Choroid plexus epithelial cell (primary cell): ENCODE data around the gene LRRC8C.
"Not testable (repeated sequence)": the region's sequence is repeated elsewhere in the genome, so short reads cannot be mapped to it uniquely, and the experiment has no call there.

ENCODE experiments used
- DNase-seq: peaks from one replicate; pipeline ENCODE4 v3.0.0-alpha.2; 2010; ENCODE audit warnings: low read depth
- H3K4me3 ChIP-seq: 2 replicates; pipeline ENCODE4 v1.5.1; 2011; ENCODE audit warnings: low read depth, mild to moderate bottlenecking, control low read depth, low read length, moderate library complexity
- TF ChIP-seq, protein P1 (sequence below): conservative IDR thresholded peaks from 2 replicates; pipeline ENCODE4 v1.5.1; 2011; ENCODE audit warnings: low read depth, mild to moderate bottlenecking, control low read depth, inconsistent platforms, low read length, moderate library complexity

LRRC8C gene

DNA sequence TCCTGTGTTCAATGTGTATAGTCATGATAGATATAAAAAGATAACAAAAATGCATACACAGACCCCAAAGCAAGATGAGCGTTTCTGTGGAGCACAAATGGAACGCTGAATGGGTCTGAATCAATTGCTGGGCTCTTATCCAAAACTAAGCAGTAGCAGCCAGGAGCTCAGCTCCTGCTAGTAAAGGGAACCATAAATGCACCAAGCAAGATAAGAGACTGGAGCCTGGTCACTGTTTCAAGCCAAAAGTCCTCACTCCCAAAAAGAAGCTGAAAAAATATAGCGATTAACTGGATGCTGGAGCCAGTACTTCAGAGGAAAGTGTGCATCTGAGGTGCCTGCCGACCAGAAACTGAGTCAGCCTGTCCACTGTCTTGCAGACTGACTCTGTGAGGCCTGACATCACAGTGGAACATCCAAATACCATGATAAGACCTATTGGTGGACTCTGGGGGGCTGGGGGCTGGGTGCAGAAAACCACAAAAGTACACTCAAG lies 68.9 kb downstream of the LRRC8C start:
- DNase-seq: peak; percentile 63
- H3K4me3 ChIP-seq: no peak overlapping the region
- TF ChIP-seq, protein P1, sequence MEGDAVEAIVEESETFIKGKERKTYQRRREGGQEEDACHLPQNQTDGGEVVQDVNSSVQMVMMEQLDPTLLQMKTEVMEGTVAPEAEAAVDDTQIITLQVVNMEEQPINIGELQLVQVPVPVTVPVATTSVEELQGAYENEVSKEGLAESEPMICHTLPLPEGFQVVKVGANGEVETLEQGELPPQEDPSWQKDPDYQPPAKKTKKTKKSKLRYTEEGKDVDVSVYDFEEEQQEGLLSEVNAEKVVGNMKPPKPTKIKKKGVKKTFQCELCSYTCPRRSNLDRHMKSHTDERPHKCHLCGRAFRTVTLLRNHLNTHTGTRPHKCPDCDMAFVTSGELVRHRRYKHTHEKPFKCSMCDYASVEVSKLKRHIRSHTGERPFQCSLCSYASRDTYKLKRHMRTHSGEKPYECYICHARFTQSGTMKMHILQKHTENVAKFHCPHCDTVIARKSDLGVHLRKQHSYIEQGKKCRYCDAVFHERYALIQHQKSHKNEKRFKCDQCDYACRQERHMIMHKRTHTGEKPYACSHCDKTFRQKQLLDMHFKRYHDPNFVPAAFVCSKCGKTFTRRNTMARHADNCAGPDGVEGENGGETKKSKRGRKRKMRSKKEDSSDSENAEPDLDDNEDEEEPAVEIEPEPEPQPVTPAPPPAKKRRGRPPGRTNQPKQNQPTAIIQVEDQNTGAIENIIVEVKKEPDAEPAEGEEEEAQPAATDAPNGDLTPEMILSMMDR: no peak

DNA sequence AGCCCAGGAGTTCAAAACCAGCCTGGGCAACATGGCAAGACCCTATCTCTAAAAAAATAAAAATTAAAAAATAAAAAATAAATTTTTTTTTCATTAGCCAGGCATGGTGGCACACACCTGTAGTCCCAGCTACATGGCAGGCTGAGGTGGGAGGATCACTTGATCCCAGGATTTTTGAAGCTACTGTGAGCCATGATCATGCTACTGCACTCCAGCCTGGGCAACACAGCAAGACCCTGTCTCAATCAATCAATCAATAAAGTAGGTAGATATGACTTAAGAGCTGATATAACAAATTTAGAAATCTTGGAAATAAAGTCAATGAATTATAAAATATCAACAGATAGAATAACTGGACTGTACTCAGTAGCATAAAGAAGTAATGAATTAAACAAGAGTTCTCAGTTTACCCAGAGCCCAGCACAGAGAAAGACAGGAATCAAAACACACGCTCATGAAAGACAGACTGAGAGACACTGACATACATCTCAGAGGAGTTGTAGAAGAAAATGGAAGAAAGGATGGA lies 69.7 kb downstream of the LRRC8C start:
- TF ChIP-seq, protein P1: no peak
- DNase-seq: no peak
- no peak overlapping the region for H3K4me3 ChIP-seq

DNA sequence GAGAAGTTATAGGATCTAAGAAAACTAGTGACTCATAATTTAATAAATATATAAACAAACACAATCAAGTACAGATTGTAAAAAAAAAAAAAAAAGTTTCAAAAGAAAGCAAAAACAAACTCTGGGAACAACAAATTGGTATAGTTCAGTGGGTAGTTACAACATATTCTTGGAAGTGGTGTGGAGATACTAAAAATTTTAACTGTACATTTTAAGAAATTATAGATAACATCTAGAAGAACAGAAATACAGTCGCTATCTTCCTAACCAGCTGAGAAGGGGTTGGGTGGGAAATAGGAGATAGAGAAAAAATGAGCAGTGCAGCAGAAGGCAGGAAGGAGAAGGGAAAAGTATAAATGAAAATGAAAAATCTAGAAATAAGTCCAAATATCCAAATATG lies 70.5 kb downstream of the LRRC8C start:
- H3K4me3 ChIP-seq: no peak overlapping the region
- TF ChIP-seq, protein P1: no peak
- DNase-seq: no peak

DNA sequence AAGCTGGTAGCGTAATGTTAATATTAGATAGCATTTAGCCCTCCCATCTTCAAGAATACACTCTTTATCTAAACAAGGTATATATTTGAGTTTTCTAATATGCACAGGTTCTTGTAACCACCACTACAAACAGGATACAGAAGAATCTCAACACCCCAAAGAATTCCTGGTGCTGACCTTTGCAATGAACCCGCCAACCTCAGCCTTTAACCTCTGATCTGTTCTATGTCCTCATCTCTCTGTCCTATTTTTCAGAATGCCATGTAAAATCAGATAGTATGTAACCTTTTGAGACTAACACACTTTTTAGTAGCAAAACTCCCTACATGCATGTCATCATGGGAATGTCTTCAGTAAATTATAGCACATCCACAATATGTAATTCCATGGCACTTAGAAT lies 71.1 kb downstream of the LRRC8C start:
- TF ChIP-seq, protein P1: no peak
- no peak for DNase-seq
- H3K4me3 ChIP-seq: no peak overlapping the region

DNA sequence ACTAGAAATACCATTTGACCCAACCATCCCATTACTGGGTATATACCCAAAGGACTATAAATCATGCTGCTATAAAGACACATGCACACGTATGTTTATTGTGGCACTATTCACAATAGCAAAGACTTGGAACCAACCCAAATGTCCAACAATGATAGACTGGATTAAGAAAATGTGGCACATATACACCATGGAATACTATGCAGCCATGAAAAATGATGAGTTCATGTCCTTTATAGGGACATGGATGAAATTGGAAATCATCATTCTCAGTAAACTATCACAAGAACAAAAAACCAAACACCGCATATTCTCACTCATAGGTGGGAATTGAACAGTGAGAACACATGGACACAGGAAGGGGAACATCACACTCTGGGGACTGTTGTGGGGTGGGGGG lies 72.0 kb downstream of the LRRC8C start:
- not testable (repeated sequence) for H3K4me3 ChIP-seq, DNase-seq

DNA sequence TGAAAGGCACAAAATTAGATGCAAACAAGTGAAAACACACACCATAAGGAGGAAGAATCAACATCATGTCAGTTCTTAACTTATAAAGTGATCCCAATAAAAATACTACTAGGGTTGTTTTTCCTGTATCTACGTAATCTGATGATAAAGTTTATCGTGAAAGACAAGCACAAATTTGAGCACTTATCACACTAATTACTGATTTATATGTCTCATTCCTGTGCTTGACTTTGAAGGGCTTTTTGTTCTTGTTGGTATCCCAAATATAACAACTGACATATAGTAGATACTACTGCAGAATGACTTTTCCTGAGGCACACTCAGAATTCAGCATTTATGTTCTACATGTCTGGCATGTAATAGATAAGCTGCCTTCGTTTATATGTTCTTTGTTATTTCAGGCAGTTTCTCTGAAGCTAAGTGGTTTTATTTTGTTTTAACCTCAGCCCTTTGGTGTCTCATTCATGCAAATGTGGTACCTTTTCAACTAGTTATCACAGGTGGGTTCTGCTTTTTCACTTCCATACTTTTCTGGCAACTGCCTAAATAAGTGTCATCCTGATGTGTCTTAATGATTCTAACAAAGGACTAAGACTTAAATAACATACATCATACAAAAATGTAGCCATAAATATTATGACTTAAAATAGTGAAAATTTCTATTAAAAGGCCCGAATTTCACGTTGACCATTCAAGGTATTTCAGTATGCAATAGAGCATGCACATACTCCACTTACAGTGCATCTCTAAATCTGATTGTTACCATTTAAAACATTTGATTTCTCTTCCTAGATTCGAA lies 73.2 kb downstream of the LRRC8C start:
- peak; percentile 19 for DNase-seq
- TF ChIP-seq, protein P1: no peak
- no peak overlapping the region for H3K4me3 ChIP-seq

DNA sequence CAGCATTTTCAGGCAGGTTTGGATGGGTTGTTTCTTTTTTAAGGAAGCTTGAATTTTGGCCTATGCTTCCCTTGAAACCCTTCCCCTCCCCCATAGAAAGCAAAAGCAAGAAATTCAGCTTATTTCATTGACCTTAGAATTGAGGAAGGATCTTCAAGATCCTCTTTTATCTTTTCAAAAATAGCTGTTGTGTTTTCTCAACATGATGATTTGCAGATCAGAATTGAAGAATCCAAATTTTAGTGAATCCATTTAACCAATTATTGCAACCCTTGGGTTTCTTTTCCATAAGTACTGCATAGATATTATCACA lies 73.7 kb downstream of the LRRC8C start:
- no peak overlapping the region for H3K4me3 ChIP-seq
- no peak for DNase-seq
- TF ChIP-seq, protein P1: no peak
